ENCODE measurements around the gene FHOD3. TPM values are rescaled to one million over a fixed set of nuclear protein-coding genes. Genes with fewer than 3 reads are reported as not detected.

FHOD3 gene
- total RNA-seq, 1 donor = 13.0 TPM

- peaks cover 7% of the 10 kb centered on the region for H3K4me1 ChIP-seq (ENCODE audit: insufficient read depth, low read length)
- no peak overlapping the region for H3K4me2 ChIP-seq (ENCODE audit: insufficient read depth, low read length)
- no peak for TF ChIP-seq CTCF (IDR thresholded peaks at IDR 0.05; ENCODE audit: extremely low read depth, low read depth, low read length)
- no peaks in the 10 kb centered on the region for H3K9me3 ChIP-seq (ENCODE audit: low read depth, low read length)
- no peaks in the 10 kb centered on the region for H3K36me3 ChIP-seq (ENCODE audit: insufficient read depth, low read length)
- H3K27ac ChIP-seq (ENCODE audit: low read depth, low read length) = no peak overlapping the region
- no peak overlapping the region for H2AFZ ChIP-seq (ENCODE audit: low read length)
- H3K79me2 ChIP-seq (ENCODE audit: insufficient read depth, low read length) = no peaks in the 10 kb centered on the region
- DNase-seq (ENCODE audit: insufficient read length, low spot score, missing footprints) = no peak
- peaks cover 2% of the 10 kb centered on the region for H4K20me1 ChIP-seq (ENCODE audit: insufficient read depth, low read length)
- H3K27me3 ChIP-seq (ENCODE audit: insufficient read depth, low read length) = no peaks in the 10 kb centered on the region
- H3K4me3 ChIP-seq (ENCODE audit: insufficient read depth, low read length) = no peak overlapping the region
Observed at GRCh38 chr18:36543030-36543429, 245.5 kb downstream of the FHOD3 start.

DNA sequence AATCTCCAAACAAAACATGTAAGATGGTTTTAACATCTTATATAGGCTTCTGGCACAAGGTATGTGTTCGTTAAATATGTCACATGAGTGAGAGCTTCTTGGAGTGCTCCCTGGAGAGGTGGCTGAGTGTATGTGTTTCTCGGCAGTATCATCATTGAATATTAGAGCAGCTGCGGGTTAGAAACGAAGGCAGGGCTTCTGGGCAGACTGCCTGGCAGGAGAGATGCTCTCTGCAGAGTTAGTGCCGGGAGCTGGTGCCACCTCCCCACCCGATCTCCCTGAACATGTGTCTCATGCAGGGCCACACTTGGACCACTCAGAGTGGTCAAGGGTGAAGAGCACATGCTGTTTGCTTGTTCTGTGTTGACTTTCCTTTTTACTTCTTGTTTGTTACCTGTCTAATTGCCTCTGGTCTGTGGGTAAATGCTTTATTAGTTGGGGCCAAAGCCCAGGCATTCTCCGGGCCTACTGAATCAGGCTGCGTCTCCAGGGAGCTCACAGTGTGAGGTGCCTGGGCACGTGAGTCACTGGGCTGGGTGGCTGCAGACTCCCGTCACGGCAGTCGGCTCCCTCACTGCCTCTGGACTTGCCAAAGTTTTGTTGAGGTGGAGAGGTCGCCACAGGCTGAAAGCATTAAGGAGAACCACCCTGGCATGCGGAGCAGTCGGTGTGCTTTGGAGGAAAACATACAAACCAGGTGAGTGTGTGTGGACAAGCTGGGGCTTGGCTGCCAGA, 246.6 kb downstream of the FHOD3 start:
- peak overlapping the region; percentile 53 for H2AFZ ChIP-seq (ENCODE audit: low read length)
- DNase-seq (ENCODE audit: insufficient read length, low spot score, missing footprints) = peak; percentile 79

DNA sequence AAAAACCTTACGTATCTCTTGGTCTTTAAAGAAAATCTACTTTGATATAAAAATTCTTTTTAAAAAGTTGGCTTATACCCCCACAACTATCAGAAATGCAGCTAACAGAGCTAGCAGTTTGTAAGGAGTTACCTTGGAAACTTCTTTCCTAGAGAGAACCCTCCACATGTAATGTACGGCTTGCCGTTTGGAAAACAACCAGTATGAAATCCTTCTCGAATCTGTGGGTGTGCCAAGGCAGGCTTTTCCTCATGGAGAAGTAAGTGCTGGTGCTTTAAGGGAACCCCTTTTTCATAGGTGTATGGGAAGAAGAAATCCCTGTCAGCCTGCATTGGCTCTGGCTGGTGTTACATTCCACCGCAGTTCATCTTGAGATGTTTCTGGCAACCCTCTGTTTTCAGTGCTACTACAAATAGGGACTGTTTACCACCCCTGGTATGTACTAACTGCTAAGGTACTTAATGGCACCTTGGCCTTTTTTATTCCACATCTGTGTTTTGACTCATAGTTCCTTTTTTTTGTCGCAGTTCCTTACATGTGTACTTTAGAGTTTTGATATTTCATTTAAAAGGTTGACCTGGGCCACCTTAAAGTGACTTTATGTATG, 248.4 kb downstream of the FHOD3 start:
- no peak overlapping the region for H3K27ac ChIP-seq (ENCODE audit: low read depth, low read length)
- DNase-seq (ENCODE audit: insufficient read length, low spot score, missing footprints) = no peak

More for the DNA sequence above, 246.6 kb downstream of the FHOD3 start:
- Histone ChIP-seq H3K79me2 (ENCODE audit: insufficient read depth, low read length) (no peaks in the 10 kb centered on the region), H3K4me3 (ENCODE audit: insufficient read depth, low read length) (peak overlapping the region; percentile 7), H3K4me2 (ENCODE audit: insufficient read depth, low read length) (peak overlapping the region; percentile 20), H3K4me1 (ENCODE audit: insufficient read depth, low read length) (peaks cover 7% of the 10 kb centered on the region), H3K36me3 (ENCODE audit: insufficient read depth, low read length) (no peaks in the 10 kb centered on the region), H4K20me1 (ENCODE audit: insufficient read depth, low read length) (peaks cover 2% of the 10 kb centered on the region), H3K27me3 (ENCODE audit: insufficient read depth, low read length) (no peaks in the 10 kb centered on the region), H3K9me3 (ENCODE audit: low read depth, low read length) (no peaks in the 10 kb centered on the region), H3K27ac (ENCODE audit: low read depth, low read length) (no peak overlapping the region)
- TF ChIP-seq CTCF (IDR thresholded peaks at IDR 0.05; ENCODE audit: extremely low read depth, low read depth, low read length) = no peak

More for the DNA sequence above, 248.4 kb downstream of the FHOD3 start:
- no peaks in the 10 kb centered on the region for H3K9me3 ChIP-seq (ENCODE audit: low read depth, low read length)
- no peaks in the 10 kb centered on the region for H3K36me3 ChIP-seq (ENCODE audit: insufficient read depth, low read length)
- no peak for TF ChIP-seq CTCF (IDR thresholded peaks at IDR 0.05; ENCODE audit: extremely low read depth, low read depth, low read length)
- no peak overlapping the region for H2AFZ ChIP-seq (ENCODE audit: low read length)
- H4K20me1 ChIP-seq (ENCODE audit: insufficient read depth, low read length) = peaks cover 2% of the 10 kb centered on the region
- H3K4me2 ChIP-seq (ENCODE audit: insufficient read depth, low read length) = no peak overlapping the region
- no peaks in the 10 kb centered on the region for H3K27me3 ChIP-seq (ENCODE audit: insufficient read depth, low read length)
- H3K4me3 ChIP-seq (ENCODE audit: insufficient read depth, low read length) = no peak overlapping the region
- H3K79me2 ChIP-seq (ENCODE audit: insufficient read depth, low read length) = no peaks in the 10 kb centered on the region
- peaks cover 7% of the 10 kb centered on the region for H3K4me1 ChIP-seq (ENCODE audit: insufficient read depth, low read length)
